Cardiac septum (tissue), 1 donor: ENCODE measurements around the gene PROB1. TPM values are rescaled to one million over a fixed set of nuclear protein-coding genes. Genes with fewer than 3 reads are reported as not detected.
"Not testable (repeated sequence)": the region's sequence is repeated elsewhere in the genome, so short reads cannot be mapped to it uniquely, and the experiment has no call there.

Experiments used
- DNase-seq: peaks from one replicate; pipeline ENCODE4 v3.0.0-alpha.2; 2020; ENCODE audit warnings: low spot score
- intact Hi-C: fragments of 100-400 bp; cut with DNase I; formaldehyde crosslinking; loops from one replicate; pipeline ENCODE4 v1.14.0; 2022
- total RNA-seq: library from RNA; stranded (reverse); fragmentation: NEBNext Ultra II Directional; extraction: Animal tissue kit (Norgen Biotek cat#: 25700); gene quantifications from one replicate; pipeline ENCODE4 v1.2.1, GENCODE V29; 2021
- donor health status: DM: no; HTN: no; CAD: no.

The PROB1 gene
- total RNA-seq, 1 donor from 2014 or later: 34.7 TPM

- intact Hi-C loops: loop anchor here (5.0 kb wide), 1 partner anchor 236 kb away; no protein-coding TSS in a partner anchor
- no peak for DNase-seq
Measured at GRCh38 chr5:139416651-139417050, 21.7 kb upstream of the PROB1 start.

GRCh38 chr5:139415869-139416268, 21.0 kb upstream of the PROB1 start:
- DNase-seq: no peak
- intact Hi-C loops: loop anchor here (5.0 kb wide), 1 partner anchor 236 kb away; no protein-coding TSS in a partner anchor

- intact Hi-C loops: loop anchor here (5.0 kb wide), 1 partner anchor 237 kb away; no protein-coding TSS in a partner anchor
- peak; percentile 85 for DNase-seq
Measured at GRCh38 chr5:139415221-139415861, 20.4 kb upstream of the PROB1 start.

DNA sequence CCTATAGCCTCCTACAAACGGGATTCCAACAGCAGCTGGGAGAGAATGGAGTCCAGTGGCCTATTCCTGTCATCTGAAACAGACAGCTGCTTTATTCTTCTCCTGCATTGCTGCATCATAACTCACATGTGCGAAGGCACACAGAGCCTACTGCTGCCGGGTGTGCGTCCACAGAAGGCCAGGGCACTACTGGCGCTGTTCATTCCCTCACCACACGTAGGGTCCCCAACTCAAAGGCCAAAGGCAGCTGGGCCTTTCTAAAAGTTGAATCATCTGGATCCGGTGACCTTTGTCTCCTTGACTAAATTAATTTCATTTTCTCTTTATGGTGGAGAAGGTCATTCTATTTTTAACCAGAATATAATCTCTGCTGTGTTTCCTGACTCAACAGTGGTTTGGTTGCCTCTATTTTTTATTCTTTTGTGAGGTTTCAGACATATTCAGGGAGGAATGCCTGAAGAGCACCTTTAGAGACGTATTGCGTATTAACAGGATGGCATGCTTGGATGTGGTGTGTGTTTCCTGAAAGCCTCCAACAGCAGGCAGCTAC, 19.8 kb upstream of the PROB1 start:
- DNase-seq: no peak
- intact Hi-C loops: loop anchor here (5.0 kb wide), 1 partner anchor 238 kb away; no protein-coding TSS in a partner anchor

DNA sequence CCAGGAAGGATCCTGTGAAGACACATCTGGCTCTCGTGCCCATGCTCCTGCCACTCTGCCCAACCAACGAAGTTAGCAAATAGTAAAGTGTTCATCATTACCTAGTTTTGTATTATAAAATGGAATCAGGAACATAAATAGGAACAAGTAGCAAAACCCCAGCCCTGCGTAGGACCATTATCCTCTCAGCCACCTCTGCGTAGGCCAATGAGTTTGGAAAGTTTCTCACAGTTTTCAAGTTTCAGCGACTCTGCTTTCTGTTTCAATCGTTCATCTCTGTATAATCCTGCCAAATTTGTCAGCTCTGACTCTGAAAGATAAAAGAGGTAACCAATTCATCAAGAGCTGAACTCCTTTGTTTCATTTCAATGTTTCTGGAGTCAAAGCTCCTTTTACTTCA, 19.1 kb upstream of the PROB1 start:
- intact Hi-C loops: no loop called here

GRCh38 chr5:139413153-139413552, 18.2 kb upstream of the PROB1 start:
- intact Hi-C loops: no loop called here
- DNase-seq: no peak

More for the DNA sequence above, 19.1 kb upstream of the PROB1 start:
- no peak for DNase-seq

DNA sequence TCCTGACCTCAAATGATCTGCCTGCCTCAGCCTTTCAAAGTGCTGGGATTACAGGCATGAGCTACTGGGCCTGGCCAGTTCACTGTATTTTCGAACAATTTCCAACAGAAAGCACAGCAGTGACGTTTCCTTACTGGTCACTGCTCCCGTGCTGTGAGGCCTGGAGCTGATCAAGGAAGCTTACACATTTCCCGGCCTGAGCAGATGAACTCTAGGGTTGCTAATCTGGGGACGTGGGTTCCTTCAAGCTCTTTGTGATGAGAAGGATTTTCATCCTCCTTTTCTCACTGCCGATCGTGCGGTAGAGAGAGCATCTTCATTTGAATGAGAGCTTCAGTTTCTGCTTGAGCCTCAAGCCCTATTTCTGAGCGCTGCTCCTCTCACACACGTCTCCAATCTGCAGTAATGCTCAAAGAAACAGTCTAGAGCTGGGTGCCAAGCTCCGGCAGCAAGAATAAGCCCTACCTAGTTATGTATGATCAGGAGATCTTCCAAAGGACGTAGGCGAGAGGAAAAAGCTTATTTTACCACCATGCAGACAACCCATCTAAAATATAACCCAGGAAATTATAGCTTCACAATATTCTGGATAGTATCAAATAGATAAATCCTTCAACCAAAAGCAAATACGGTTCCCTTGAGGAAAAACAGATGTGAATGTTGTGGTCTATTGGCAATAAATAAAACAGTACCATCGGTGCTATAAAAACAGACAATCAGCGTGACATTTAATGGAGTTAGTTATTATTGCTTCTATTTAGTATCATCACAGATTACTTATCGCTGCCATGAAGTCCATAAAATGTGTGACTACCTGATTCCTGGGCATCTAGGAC, 16.3 kb upstream of the PROB1 start:
- no peak for DNase-seq
- intact Hi-C loops: no loop called here

GRCh38 chr5:139410121-139410992, 15.5 kb upstream of the PROB1 start:
- DNase-seq: no peak
- intact Hi-C loops: no loop called here

DNA sequence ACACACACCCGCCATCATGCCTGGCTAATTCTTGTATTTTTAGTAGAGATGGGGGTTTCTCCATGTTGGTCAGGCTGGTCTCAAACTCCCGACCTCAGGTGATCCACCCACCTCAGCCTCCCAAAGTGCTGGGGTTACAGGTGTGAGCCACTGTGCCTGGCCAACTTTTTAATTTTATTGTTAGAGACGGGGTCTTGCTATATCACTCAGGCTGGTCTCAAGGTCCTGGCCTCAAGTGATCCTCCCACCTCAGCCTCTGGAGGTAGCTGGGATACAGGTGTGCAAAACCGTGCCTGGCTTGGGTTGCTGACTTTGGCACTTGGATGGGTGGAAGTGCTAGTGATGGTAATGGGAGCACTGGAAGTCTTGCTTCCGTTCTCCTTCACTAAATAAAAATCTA, 14.2 kb upstream of the PROB1 start:
- intact Hi-C loops, DNase-seq: not testable (repeated sequence)

DNA sequence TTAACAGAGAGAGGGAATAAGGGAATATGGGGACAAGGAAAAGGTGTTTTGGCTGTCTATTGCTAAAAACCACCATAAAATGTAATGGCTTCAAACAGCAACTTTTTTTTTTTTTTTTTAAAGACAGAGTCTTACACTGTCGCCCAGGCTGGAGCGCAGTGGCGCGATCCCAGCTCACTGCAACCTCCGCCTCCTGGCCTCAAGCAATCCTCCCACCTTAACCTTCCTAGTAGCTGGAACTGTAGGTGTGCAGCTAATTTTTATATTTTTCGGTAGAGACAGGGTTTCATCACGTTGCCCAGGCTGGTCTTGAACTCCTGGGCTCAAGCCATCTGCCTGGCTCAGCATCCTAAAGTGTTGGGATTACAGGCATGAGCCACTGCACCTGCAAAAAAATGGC, 13.3 kb upstream of the PROB1 start:
- intact Hi-C loops: no loop called here
- no peak for DNase-seq

DNA sequence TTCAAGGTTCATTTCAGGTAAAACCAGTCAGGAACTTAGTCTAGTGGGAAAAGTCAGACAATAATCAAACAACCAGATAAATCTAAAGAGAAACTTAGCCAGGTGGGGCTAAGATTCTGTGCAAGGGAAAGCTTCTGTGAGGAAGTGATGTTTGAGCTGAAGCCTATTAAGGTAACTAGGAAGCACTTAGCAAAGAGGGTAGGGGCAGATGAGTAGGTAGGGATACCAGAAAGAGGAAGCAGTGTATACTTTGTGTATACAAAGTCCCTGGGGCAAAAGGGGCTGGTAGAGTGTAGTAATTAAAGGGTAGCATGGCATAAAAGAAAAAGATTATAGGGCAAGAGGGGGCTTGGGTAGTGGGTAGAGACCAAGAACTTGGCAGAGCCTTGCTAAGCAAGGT, 12.6 kb upstream of the PROB1 start:
- intact Hi-C loops: no loop called here
- no peak for DNase-seq

DNA sequence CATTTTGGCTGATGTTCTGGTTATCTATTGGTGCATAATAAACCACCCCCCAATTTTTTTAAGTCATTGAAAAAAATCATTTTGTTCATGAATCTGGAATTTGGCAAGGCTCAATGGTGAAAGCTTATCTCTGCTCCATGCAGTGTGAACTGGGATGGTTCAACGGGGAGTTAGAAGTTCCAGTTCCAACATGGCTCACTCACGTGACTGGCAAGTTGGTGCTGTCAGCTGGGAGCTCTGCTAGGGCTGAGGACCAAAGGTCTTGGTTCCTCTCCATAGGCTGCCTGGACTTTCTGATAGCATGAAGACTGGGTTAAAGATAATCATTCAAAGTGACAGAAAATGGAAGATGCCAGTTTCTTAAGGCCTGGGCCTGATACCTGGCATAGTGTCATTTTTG, 12.1 kb upstream of the PROB1 start:
- DNase-seq: no peak
- intact Hi-C loops: no loop called here

DNA sequence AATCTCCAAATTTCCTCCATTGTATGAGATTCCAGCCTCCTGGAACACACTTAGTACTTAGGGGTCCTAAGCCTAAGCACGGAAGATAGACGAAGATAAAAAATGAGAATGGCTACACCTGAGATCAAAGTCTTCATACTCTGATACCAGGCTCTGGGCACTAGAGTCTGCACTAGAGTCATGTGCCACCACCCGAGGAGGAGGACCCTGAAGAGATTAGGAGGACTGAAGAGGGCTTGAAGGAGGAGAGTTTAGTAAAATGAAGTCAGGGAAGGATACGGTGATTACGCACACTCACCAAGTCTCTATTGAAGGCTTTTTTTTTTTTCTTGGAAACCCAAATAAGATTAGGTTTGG, 9.6 kb upstream of the PROB1 start:
- DNase-seq: no peak
- intact Hi-C loops: no loop called here

DNA sequence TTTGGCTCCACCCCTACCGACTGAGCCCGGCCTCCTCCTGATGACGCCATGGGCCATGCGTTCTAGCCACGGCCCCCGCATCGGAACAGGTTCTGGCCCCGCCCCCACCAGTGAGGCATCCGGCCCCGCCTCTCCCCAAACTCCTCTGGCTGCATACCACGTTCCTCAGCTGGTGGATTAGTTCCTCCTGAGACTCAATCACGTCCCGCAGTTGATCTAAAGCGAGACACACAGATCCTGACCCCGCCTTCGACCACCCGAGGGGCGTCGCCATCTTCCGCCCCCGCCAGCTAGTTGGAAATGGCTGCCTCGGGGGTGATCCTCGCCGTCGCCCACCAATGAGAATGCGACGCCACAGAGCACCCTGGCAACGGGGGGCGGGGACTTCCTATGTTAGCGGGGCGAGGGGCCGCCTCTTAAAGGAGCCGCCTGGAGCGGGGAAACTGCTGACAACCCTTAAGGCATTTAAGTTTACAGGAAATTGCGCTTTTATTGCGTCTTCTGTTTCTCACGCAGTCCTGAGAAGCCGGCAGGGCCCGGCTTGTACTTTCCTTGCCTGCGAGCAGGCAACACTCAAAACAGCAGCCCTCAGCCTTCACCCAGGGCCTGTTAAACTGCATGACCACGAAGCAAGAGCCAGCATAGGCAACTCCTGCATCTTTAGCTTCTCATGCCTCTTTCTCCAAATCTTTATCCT, 9.0 kb upstream of the PROB1 start, which contains the start of gene SPATA24:
Gene SPATA24, minus strand, starts transcription at position 303 of the 697 bp plus-strand sequence. Its CDS starts 29 bp downstream, at position 274.
- intact Hi-C loops: no loop called here
- DNase-seq: peak; percentile 98

GRCh38 chr5:139403418-139403786, 8.5 kb upstream of the PROB1 start:
- DNase-seq: no peak
- intact Hi-C loops: no loop called here

DNA sequence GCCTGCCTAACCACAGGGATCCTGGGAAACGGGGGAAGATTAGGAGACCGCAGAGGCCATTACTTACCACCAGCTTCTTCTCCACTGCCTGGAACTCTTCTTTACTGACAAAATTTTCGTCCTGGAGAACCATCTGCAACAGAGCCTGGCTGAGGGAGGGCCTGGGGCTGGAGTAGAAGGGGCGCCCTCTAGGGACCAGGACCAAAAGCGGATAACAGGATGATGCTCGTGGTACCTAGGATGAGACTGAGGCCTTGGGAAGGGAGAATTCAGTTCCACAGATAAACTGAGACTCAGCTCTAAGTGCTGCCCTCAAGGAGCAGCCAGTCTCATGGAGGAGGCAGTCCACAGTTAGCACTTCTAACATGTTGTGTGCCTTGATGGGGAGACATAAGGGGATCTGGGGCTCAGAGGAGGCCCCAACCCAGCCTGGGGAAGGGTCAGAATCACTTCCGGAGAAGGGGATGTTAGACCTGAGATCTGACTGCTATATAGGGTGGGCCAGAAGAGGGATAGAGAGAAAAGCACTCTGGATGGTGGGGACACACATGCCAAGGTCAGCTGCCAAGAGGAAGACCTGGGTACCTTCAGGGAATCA, 7.8 kb upstream of the PROB1 start:
- intact Hi-C loops: no loop called here
- DNase-seq: no peak

GRCh38 chr5:139401546-139401945, 6.6 kb upstream of the PROB1 start:
- DNase-seq: no peak
- intact Hi-C loops: no loop called here

GRCh38 chr5:139399501-139400121, 4.7 kb upstream of the PROB1 start:
- intact Hi-C loops: no loop called here
- no peak for DNase-seq
